ENCODE results near the gene ZNF496. TPM values are rescaled to one million over a fixed set of nuclear protein-coding genes. Genes with fewer than 3 reads are reported as not detected.

ZNF496 gene
- total and polyA plus RNA-seq, 9 of the 15 experiments (the other 6 are each of a cell fraction or from before 2014, with no cell fraction given): 4.3 to 54.0 (median 31.3) TPM

- TF ChIP-seq ZNF277 (CRISPR knock-in tag; IDR thresholded peaks at IDR 0.05; ENCODE audit: borderline replicate concordance): no peak
- TF ChIP-seq CREB1 (IDR thresholded peaks at IDR 0.05): no peak
- no peak for TF ChIP-seq CREB1 (CRISPR knock-in tag; IDR thresholded peaks at IDR 0.05)
- TF ChIP-seq NR4A1 (CRISPR knock-in tag; IDR thresholded peaks at IDR 0.05): peak; percentile 89; the same call in 1 of the 2 replicates
- 0 out of 2 replicates have a peak, but pooled peaks have one; percentile 65 for TF ChIP-seq NR4A1 (tag; IDR thresholded peaks at IDR 0.05)
- peak; percentile 68; the same call in 1 of the 2 replicates for TF ChIP-seq CUX1 (CRISPR knock-in tag; IDR thresholded peaks at IDR 0.05)
- TF ChIP-seq PPARD (CRISPR knock-in tag; IDR thresholded peaks at IDR 0.05): no peak
- TF ChIP-seq E2F3 (CRISPR knock-in tag; IDR thresholded peaks at IDR 0.05): peak; percentile 83
- TF ChIP-seq ATF1 (CRISPR knock-in tag; IDR thresholded peaks at IDR 0.05): no peak
- peak; percentile 10; the same call in 1 of the 2 replicates for TF ChIP-seq ATF1 (tag; IDR thresholded peaks at IDR 0.05)
- TF ChIP-seq ZNF324 (CRISPR knock-in tag; IDR thresholded peaks at IDR 0.05): 0 out of 2 replicates have a peak, but pooled peaks have one; percentile 32
- TF ChIP-seq ZNF561 (CRISPR knock-in tag; conservative IDR thresholded peaks at IDR 0.05): 0 out of 2 replicates have a peak, but pooled peaks have one; percentile 53
- TF ChIP-seq CREB3L1 (IDR thresholded peaks at IDR 0.05; ENCODE audit: borderline replicate concordance, low read depth): 0 out of 2 replicates have a peak, but pooled peaks have one; percentile 33
- TF ChIP-seq USF2 (CRISPR knock-in tag; IDR thresholded peaks at IDR 0.05): peak; percentile 34
- TF ChIP-seq FOXJ3 (CRISPR knock-in tag; IDR thresholded peaks at IDR 0.05): no peak
- TF ChIP-seq ZNF707 (CRISPR knock-in tag; conservative IDR thresholded peaks at IDR 0.05): 0 out of 2 replicates have a peak, but pooled peaks have one; percentile 7
- TF ChIP-seq ZNF212 (CRISPR knock-in tag; IDR thresholded peaks at IDR 0.05): 0 out of 2 replicates have a peak, but pooled peaks have one; percentile 47
- TF ChIP-seq ZNF75A (CRISPR knock-in tag; IDR thresholded peaks at IDR 0.05): peak; percentile 77; the same call in 1 of the 2 replicates
- TF ChIP-seq KLF6 (CRISPR knock-in tag; IDR thresholded peaks at IDR 0.05; ENCODE audit: borderline replicate concordance): peak; percentile 48
- TF ChIP-seq ZNF444 (CRISPR knock-in tag; IDR thresholded peaks at IDR 0.05): peak; percentile 22; the same call in 1 of the 2 replicates
These were observed 29.5 kb upstream of the ZNF496 start (continued) for GRCh38 chr1:247360991-247361731.
